ENCODE measurements around the gene NCOA7. TPM values are rescaled to one million over a fixed set of nuclear protein-coding genes. Genes with fewer than 3 reads are reported as not detected.

Gene NCOA7
- total RNA-seq, 2 experiments from 2014 or later: 34.6 to 35.7 TPM

GRCh38 chr6:125827788-125828320 is 37.1 kb downstream of the NCOA7 start:
- no peaks in the 10 kb centered on the region for H3K9me3 Mint-ChIP-seq
- ChIA-PET POLR2A (interaction anchor here (8.9 kb wide), 1 partner anchor 37 kb away, joined by 109 read pairs; the partner anchor contains the start of gene NCOA7), CTCF (no interaction called here)
- TF ChIP-seq CTCF (IDR thresholded peaks at IDR 0.05): no peak
- peaks cover 30% of the 10 kb centered on the region for H3K4me1 ChIP-seq (ENCODE audit: insufficient read depth, low read length)
- no peaks in the 10 kb centered on the region for H3K36me3 ChIP-seq (ENCODE audit: insufficient read depth, low read length)
- no peaks in the 10 kb centered on the region for H3K27me3 ChIP-seq (ENCODE audit: control insufficient read depth in 1 of 2, insufficient read depth in 2 of 2, low read length in 2 of 2)
- no peaks in the 10 kb centered on the region for H3K27me3 Mint-ChIP-seq
- ATAC-seq (ENCODE audit: poor library complexity) (no peak), DNase-seq (no peak)
- H3K27ac ChIP-seq (ENCODE audit: low read depth in 1 of 2, low read length in 2 of 2): peak overlapping the region in 1 of 2 donors; percentile 53
- H3K36me3 Mint-ChIP-seq (ENCODE audit: low read depth): peaks cover 17% of the 10 kb centered on the region
- peaks cover 0 to 4% of the 10 kb centered on the region in 2 experiments for H3K9me3 ChIP-seq (ENCODE audit: control insufficient read depth in 1 of 2, insufficient read depth in 1 of 2, low read length in 2 of 2)
- peak overlapping the region; percentile 27 for H3K4me3 Mint-ChIP-seq
- peaks cover 51% of the 10 kb centered on the region for H3K4me1 Mint-ChIP-seq (ENCODE audit: low read depth)
- H3K27ac Mint-ChIP-seq: peak overlapping the region; percentile 72
- intact Hi-C loops (cut with DNase I, micrococcal nuclease): loop anchor here in 1 of 2 experiments (2.0 kb wide), 1 partner anchor 37 kb away; the partner anchor contains the start of gene NCOA7
- no peak overlapping the region for H3K4me3 ChIP-seq (ENCODE audit: low read length)

GRCh38 chr6:125828476-125829039 is 37.8 kb downstream of the NCOA7 start:
- DNase-seq: no peak
- intact Hi-C loops (cut with DNase I, micrococcal nuclease): loop anchor here in 1 of 2 experiments (2.0 kb wide), 1 partner anchor 38 kb away; the partner anchor contains the start of gene NCOA7

GRCh38 chr6:125829433-125829832 is 38.7 kb downstream of the NCOA7 start:
- H3K4me3 Mint-ChIP-seq: peak overlapping the region; percentile 64
- peaks cover 65% of the 10 kb centered on the region for H3K4me1 Mint-ChIP-seq (ENCODE audit: low read depth)
- H3K36me3 Mint-ChIP-seq (ENCODE audit: low read depth): peaks cover 17% of the 10 kb centered on the region
- ATAC-seq (ENCODE audit: poor library complexity) (peak; percentile 87), DNase-seq (peak in 6 of 14 experiments; percentile 8 to 81 (median 48))
- POLR2A ChIA-PET: interaction anchor here (0.9 to 8.9 kb wide), 5 partner anchors 28 to 59 kb away, joined by 3 to 109 read pairs (median 4); partner anchors contain the start of gene NCOA7
- H3K36me3 ChIP-seq (ENCODE audit: insufficient read depth, low read length): no peaks in the 10 kb centered on the region
- no peaks in the 10 kb centered on the region for H3K9me3 Mint-ChIP-seq
- peaks cover 0 to 4% of the 10 kb centered on the region in 2 experiments for H3K9me3 ChIP-seq (ENCODE audit: control insufficient read depth in 1 of 2, insufficient read depth in 1 of 2, low read length in 2 of 2)
- CTCF ChIA-PET: interaction anchor here (2.0 kb wide), 1 partner anchor 39 kb away, joined by 7 read pairs; the partner anchor contains the start of gene NCOA7
- TF ChIP-seq CTCF (IDR thresholded peaks at IDR 0.05): no peak
- H3K27ac ChIP-seq (ENCODE audit: low read depth in 1 of 2, low read length in 2 of 2): peak overlapping the region in 1 of 2 donors; percentile 60
- peak overlapping the region; percentile 83 for H3K27ac Mint-ChIP-seq
- H3K27me3 ChIP-seq (ENCODE audit: control insufficient read depth in 1 of 2, insufficient read depth in 2 of 2, low read length in 2 of 2): no peaks in the 10 kb centered on the region
- peak overlapping the region; percentile 6 for H3K4me3 ChIP-seq (ENCODE audit: low read length)
- no peaks in the 10 kb centered on the region for H3K27me3 Mint-ChIP-seq
- H3K4me1 ChIP-seq (ENCODE audit: insufficient read depth, low read length): peaks cover 40% of the 10 kb centered on the region
- intact Hi-C loops (cut with DNase I, micrococcal nuclease): loop anchor here in 1 of 2 experiments (2.0 kb wide), 1 partner anchor 39 kb away; the partner anchor contains the start of gene NCOA7

More at GRCh38 chr6:125828476-125829039, 37.8 kb downstream of the NCOA7 start:
- peaks cover 17% of the 10 kb centered on the region for H3K36me3 Mint-ChIP-seq (ENCODE audit: low read depth)
- Histone ChIP-seq H3K27ac (ENCODE audit: low read depth in 1 of 2, low read length in 2 of 2) (peak overlapping the region in 1 of 2 donors; percentile 53), H3K4me3 (ENCODE audit: low read length) (no peak overlapping the region), H3K4me1 (ENCODE audit: insufficient read depth, low read length) (peaks cover 37% of the 10 kb centered on the region), H3K36me3 (ENCODE audit: insufficient read depth, low read length) (no peaks in the 10 kb centered on the region), H3K9me3 (ENCODE audit: control insufficient read depth in 1 of 2, insufficient read depth in 1 of 2, low read length in 2 of 2) (peaks cover 0 to 4% of the 10 kb centered on the region in 2 experiments), H3K27me3 (ENCODE audit: control insufficient read depth in 1 of 2, insufficient read depth in 2 of 2, low read length in 2 of 2) (no peaks in the 10 kb centered on the region)
- CTCF ChIA-PET: interaction anchor here (2.0 kb wide), 1 partner anchor 38 kb away, joined by 7 read pairs; the partner anchor contains the start of gene NCOA7
- POLR2A ChIA-PET: interaction anchor here (0.9 to 8.9 kb wide), 5 partner anchors 28 to 60 kb away, joined by 3 to 109 read pairs (median 4); partner anchors contain the start of gene NCOA7
- H3K4me1 Mint-ChIP-seq (ENCODE audit: low read depth): peaks cover 58% of the 10 kb centered on the region
- peak overlapping the region; percentile 27 for H3K4me3 Mint-ChIP-seq
- H3K27ac Mint-ChIP-seq: peak overlapping the region; percentile 72
- ATAC-seq (ENCODE audit: poor library complexity): no peak
- H3K9me3 Mint-ChIP-seq: no peaks in the 10 kb centered on the region
- no peaks in the 10 kb centered on the region for H3K27me3 Mint-ChIP-seq
- TF ChIP-seq CTCF (IDR thresholded peaks at IDR 0.05): no peak

Measured in CD4-positive, alpha-beta T cell (primary cell).